Upper lobe of right lung (tissue), 1 donor: ENCODE data around the gene SCO2. TPM values are rescaled to one million over a fixed set of nuclear protein-coding genes. Genes with fewer than 3 reads are reported as not detected.

Experiments used
- ATAC-seq: fragments of 200-7000 bp; cut with Tn5 transposase; one replicate; pipeline ENCODE4 v1.9.1; 2020; ENCODE audit warnings: mild to moderate bottlenecking, moderate library complexity
- DNase-seq: peaks from one replicate; pipeline ENCODE4 v3.0.0-alpha.2; 2020
- H3K27ac ChIP-seq: fragments of 200-600 bp; one replicate; pipeline ENCODE4 v1.8.0; 2022
- H3K27me3 ChIP-seq: fragments of 200-600 bp; one replicate; pipeline ENCODE4 v1.8.0; 2022; ENCODE audit warnings: mild to moderate bottlenecking
- H3K36me3 ChIP-seq: fragments of 200-600 bp; one replicate; pipeline ENCODE4 v1.8.0; 2022
- H3K4me1 ChIP-seq: fragments of 200-600 bp; one replicate; pipeline ENCODE4 v1.8.0; 2022
- H3K4me3 ChIP-seq: fragments of 200-600 bp; one replicate; pipeline ENCODE4 v1.8.0; 2022; ENCODE audit warnings: mild to moderate bottlenecking
- H3K9me3 ChIP-seq: fragments of 200-600 bp; one replicate; pipeline ENCODE4 v1.8.0; 2022
- intact Hi-C: fragments of 100-400 bp; cut with DNase I; formaldehyde crosslinking; loops from one replicate; pipeline ENCODE4 v1.11.0; 2022
- total RNA-seq: library from RNA; stranded (reverse); fragmentation: NEBNext Ultra II Directional; extraction: Animal tissue kit (Norgen Biotek cat#: 25700); gene quantifications from one replicate; pipeline ENCODE4 v1.2.1, GENCODE V29; 2021
- TF ChIP-seq, protein P1 (sequence below): fragments of 200-600 bp; IDR thresholded peaks from one replicate; pipeline ENCODE4 v1.8.0; 2022; ENCODE audit warnings: antibody characterized with exemption
- donor health status: DM: no; HTN: yes; CAD: no; lungs with severe emphysema.

The SCO2 gene
- total RNA-seq, 1 donor from 2014 or later: 3.1 TPM

DNA sequence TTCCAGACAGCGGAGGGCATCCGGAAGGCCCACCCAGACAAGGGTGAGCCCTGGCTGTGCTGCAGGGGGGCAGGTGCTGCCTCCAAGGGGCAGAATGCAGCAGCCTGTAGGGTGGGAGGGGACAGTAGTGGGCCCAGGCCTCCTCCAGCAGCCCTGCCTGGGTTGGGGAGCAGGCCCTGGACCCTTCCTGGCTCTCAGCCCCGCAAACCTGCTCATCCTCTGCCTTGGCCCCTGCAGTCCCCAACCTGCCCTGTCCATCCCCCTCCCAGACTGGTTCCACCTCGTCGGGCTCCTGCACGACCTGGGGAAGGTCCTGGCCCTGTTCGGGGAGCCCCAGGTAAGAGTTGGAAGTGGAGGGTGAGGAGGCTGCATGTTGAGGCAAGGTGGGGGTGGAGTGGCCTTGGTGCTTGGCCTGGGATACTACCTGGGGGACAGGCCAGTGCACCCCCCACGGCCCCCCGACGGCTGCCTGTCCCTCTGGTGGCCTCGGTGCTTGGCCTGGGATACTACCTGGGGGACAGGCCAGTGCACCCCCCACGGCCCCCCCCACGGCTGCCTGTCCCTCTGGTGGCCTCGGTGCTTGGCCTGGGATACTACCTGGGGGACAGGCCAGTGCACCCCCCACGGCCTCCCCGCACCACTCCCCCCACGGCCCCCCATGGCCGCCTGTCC lies 37.3 kb downstream of the SCO2 start:
- no peaks in the 10 kb centered on the region for H3K4me1 ChIP-seq
- ATAC-seq (no peak), DNase-seq (no peak)
- H3K36me3 ChIP-seq: no peaks in the 10 kb centered on the region
- intact Hi-C loops: no loop called here
- H3K4me3 ChIP-seq: no peak overlapping the region
- TF ChIP-seq, protein P1, sequence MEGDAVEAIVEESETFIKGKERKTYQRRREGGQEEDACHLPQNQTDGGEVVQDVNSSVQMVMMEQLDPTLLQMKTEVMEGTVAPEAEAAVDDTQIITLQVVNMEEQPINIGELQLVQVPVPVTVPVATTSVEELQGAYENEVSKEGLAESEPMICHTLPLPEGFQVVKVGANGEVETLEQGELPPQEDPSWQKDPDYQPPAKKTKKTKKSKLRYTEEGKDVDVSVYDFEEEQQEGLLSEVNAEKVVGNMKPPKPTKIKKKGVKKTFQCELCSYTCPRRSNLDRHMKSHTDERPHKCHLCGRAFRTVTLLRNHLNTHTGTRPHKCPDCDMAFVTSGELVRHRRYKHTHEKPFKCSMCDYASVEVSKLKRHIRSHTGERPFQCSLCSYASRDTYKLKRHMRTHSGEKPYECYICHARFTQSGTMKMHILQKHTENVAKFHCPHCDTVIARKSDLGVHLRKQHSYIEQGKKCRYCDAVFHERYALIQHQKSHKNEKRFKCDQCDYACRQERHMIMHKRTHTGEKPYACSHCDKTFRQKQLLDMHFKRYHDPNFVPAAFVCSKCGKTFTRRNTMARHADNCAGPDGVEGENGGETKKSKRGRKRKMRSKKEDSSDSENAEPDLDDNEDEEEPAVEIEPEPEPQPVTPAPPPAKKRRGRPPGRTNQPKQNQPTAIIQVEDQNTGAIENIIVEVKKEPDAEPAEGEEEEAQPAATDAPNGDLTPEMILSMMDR: no peak
- H3K27me3 ChIP-seq: peaks cover 2% of the 10 kb centered on the region
- no peaks in the 10 kb centered on the region for H3K9me3 ChIP-seq
- no peak overlapping the region for H3K27ac ChIP-seq

DNA sequence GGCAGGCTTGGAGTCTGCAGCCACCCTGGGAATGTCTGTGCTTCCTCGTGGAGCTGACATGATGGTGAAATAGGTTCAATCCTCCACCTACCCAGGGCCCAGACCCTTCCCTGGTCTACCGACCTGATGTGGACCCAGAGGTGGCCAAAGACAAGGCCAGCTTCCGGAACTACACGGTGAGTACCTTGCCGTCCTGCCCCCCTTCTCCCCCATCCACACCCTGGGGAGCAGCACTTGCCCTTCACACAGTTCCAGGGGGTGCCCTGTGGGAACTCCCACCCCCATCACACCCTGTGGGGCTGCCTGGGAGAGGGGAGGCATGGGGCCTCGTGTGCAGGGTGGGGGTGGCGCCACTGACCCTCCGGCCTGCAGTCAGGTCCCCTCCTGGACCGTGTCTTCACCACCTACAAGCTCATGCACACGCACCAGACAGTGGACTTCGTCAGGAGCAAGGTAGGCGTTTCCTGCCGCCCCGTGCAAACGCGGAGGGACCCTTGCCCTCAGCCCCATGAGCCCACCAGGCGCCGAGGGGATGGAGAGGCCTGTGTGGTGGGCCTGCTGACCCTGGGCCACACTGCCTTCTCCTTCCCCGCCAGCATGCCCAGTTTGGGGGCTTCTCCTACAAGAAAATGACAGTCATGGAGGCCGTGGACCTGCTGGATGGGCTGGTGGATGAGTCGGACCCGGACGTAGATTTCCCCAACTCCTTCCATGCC lies 38.0 kb downstream of the SCO2 start:
- intact Hi-C loops: no loop called here
- H3K27me3 ChIP-seq: peaks cover 9% of the 10 kb centered on the region
- DNase-seq: no peak
- no peak for ATAC-seq
- TF ChIP-seq, protein P1: no peak
- no peak overlapping the region for H3K27ac ChIP-seq
- no peaks in the 10 kb centered on the region for H3K4me1 ChIP-seq
- no peaks in the 10 kb centered on the region for H3K9me3 ChIP-seq
- no peak overlapping the region for H3K4me3 ChIP-seq
- H3K36me3 ChIP-seq: no peaks in the 10 kb centered on the region

DNA sequence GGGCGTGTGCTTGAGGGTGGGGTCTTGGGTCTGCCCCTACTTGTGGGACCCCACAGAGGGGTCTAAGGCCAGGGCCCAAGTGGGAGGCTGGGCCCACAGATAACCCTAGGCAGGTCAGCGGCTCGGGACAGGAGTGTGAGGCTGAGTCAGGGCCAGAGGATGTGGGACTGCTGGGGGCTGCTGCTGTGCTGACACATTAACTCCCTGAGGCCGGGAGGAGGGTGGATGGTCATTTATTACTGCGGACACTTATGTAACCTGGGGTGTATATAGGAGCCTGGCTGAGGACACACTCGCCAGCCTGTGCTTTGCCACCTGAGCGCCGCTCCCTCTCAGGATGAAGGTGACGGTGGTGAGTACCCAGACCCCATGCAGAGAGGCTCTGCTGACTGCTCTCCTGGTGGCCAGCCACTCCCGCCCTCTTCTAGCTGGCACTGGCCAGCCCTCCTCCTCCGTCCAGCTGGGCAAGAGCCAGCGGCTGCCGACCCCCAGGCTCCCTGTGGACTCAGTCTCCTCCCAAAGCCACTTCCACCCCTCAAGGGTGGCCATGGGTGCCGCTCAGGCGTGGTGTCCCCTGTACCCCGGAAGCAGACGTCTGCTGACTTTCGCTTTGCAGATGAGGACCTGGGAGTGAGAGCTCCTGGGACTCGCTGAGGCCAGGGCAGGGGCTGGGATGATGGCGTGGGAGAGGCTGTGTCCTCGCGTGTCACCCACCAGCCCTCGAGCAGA lies 38.7 kb downstream of the SCO2 start, which contains the start of gene MIOX:
Gene MIOX, plus strand, starts transcription at position 299 of the 729 bp plus-strand sequence. Its CDS starts 39 bp downstream, at position 338.
- Histone ChIP-seq H3K9me3 (no peaks in the 10 kb centered on the region), H3K4me1 (peaks cover 6% of the 10 kb centered on the region), H3K4me3 (no peak within 1 kb of the TSS), H3K36me3 (no peaks in the 10 kb centered on the region), H3K27me3 (peaks cover 16% of the 10 kb centered on the region), H3K27ac (no peak within 1 kb of the TSS)
- no peak for ATAC-seq
- intact Hi-C loops: no loop called here
- DNase-seq: no peak
- TF ChIP-seq, protein P1: no peak

DNA sequence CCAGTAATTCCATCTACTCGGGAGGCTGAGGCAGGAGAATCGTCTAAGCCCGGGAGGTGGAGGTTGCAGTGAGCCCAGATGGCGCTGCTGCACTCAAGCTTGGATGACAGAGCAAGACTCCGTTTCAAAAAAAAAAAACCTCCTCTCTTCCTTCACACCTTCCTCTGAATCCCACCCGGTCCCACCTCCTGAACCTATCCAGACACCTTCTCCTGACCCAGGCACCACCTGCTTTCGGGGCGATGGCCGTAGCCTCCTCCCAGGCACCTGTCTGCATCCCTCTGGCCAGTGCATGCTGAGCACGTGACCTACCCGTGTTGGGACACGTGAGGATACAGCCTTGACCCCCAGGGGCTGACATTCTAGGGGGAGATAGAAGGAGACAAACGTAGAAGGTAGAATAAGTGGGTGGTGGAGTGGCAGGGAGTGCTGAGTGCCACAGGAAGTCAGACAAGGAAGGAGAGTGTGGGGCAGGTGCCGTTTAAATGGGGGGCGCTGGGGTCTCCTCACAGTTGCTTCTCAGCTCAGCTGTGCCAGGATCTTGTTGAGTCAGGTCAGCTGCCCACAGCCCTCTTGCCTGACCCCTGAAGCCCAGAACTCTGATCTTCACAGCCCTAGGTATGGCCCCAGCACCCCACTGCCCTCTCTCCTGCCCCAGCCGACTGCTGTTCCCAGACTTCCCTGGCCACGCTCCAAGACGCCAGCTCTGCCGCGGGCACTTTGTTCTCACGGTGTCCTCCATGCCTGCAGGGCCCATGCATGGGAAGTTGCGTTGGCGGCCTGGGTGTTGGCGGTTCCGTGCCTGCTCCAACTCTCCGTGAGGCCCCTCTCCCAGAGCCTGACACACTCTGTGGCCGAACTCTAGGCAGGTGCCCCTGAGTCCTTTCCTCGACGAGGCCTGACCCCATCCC lies 39.9 kb downstream of the SCO2 start:
- DNase-seq (peak; percentile 82), ATAC-seq (peak; percentile 12)
- Histone ChIP-seq H3K4me1 (peaks cover 6% of the 10 kb centered on the region), H3K9me3 (no peaks in the 10 kb centered on the region), H3K36me3 (no peaks in the 10 kb centered on the region), H3K4me3 (no peak overlapping the region), H3K27ac (no peak overlapping the region), H3K27me3 (peaks cover 26% of the 10 kb centered on the region)
- TF ChIP-seq, protein P1: no peak
- intact Hi-C loops: no loop called here
